GM12878 (cell line): ENCODE results near the gene SS18. TPM values are rescaled to one million over a fixed set of nuclear protein-coding genes. Genes with fewer than 3 reads are reported as not detected.

Experiments used
- ATAC-seq: fragments of 200-7000 bp; cut with Tn5 transposase; 3 replicates; pipeline ENCODE4 v1.9.1; 2020; ENCODE audit warnings: mild to moderate bottlenecking, moderate library complexity
- BruUV-seq: library from RNA; stranded (reverse); fragments of 400-500 nt; replicated peaks from 2 replicates; lab custom pipeline; 2021; lab: Mats Ljungman, UMichigan
- CTCF ChIA-PET: fragments of 300-600 bp; sonication (Branson Sonifier 250); formaldehyde crosslinking; extraction: SDS; loops from one replicate; lab custom pipeline; 2021; ENCODE audit warnings: inconsistent platforms; lab: Yijun Ruan, JAX
- POLR2A ChIA-PET: fragments of 350-600 bp; formaldehyde crosslinking; extraction: SDS; loops from one replicate; lab custom pipeline; 2021; ENCODE audit warnings: inconsistent platforms; lab: Charles Lee
- RAD21 ChIA-PET: fragments of 300-600 bp; sonication (Branson Sonifier 250); formaldehyde crosslinking; loops from one replicate; lab custom pipeline; 2023; ENCODE audit warnings: antibody characterized with exemption; ENCODE audit not compliant: unreplicated experiment; lab: Charles Lee
- SMC1A ChIA-PET: fragments of 300-600 bp; sonication (Branson Sonifier 250); formaldehyde crosslinking; loops from one replicate; lab custom pipeline; 2023; ENCODE audit not compliant: unreplicated experiment, uncharacterized antibody; lab: Charles Lee
- DNase-seq: peaks from one replicate; pipeline ENCODE4 v3.0.0-alpha.2; 2011; ENCODE audit warnings: low read depth, low spot score
- FAIRE-seq: peaks from 3 replicates; lab custom pipeline; 2011; peaks lifted over from hg19 to GRCh38; lab: Jason Lieb, UNC
- H2AFZ ChIP-seq: 2 replicates; pipeline ENCODE4 v1.6.0; 2011; ENCODE audit warnings: low read depth, low read length, control low read depth; ENCODE audit not compliant: control insufficient read depth
- H3K27ac ChIP-seq: 2 replicates; pipeline ENCODE4 v1.5.1; 2011; ENCODE audit warnings: control low read depth; ENCODE audit not compliant: control insufficient read depth, insufficient read depth
- H3K27me3 ChIP-seq, 2 experiments: replicated peaks in 1 of 2; 2 replicates each; pipeline versions ENCODE4 v1.6.0 to v1.6.1; 2011; ENCODE audit warnings: low read length in 1 of 2; ENCODE audit not compliant: control insufficient read depth in 2 of 2, insufficient read depth in 2 of 2
- H3K36me3 ChIP-seq, 2 experiments: 2 replicates each; pipeline ENCODE4 v1.5.1; 2011; ENCODE audit warnings: low read length in 1 of 2; ENCODE audit not compliant: control insufficient read depth in 2 of 2, insufficient read depth in 2 of 2
- H3K4me1 ChIP-seq: 2 replicates; pipeline ENCODE4 v1.6.1; 2011; ENCODE audit warnings: mild to moderate bottlenecking, low read length, moderate library complexity, mixed read lengths; ENCODE audit not compliant: control insufficient read depth, insufficient read depth
- H3K4me2 ChIP-seq: 2 replicates; pipeline ENCODE4 v1.6.0; 2011; ENCODE audit warnings: control low read depth; ENCODE audit not compliant: control insufficient read depth, insufficient read depth
- H3K4me3 ChIP-seq: fragments of 200-600 bp; sonication (generic); 2 replicates; pipeline ENCODE4 v1.5.1; 2016
- H3K79me2 ChIP-seq: 2 replicates; pipeline ENCODE4 v1.6.0; 2011; ENCODE audit warnings: low read length; ENCODE audit not compliant: control insufficient read depth, insufficient read depth
- H3K9ac ChIP-seq: 2 replicates; pipeline ENCODE4 v1.8.0; 2011; ENCODE audit warnings: low read length, control low read depth, mixed read lengths; ENCODE audit not compliant: control insufficient read depth, insufficient read depth
- H3K9me3 ChIP-seq: replicated peaks from 3 replicates; pipeline ENCODE4 v1.5.1; 2011; ENCODE audit warnings: mild to moderate bottlenecking, low read length; ENCODE audit not compliant: control insufficient read depth, insufficient read depth
- H4K20me1 ChIP-seq: 2 replicates; pipeline ENCODE4 v1.6.0; 2011; ENCODE audit not compliant: control insufficient read depth, insufficient read depth
- CHD4 ChIP-seq: fragments of 200-600 bp; sonication (generic); IDR thresholded peaks from 2 replicates; pipeline ENCODE4 v1.6.1; 2016; ENCODE audit warnings: mild to moderate bottlenecking
- IRF4 ChIP-seq: IDR thresholded peaks from 2 replicates; pipeline ENCODE4 v1.6.1; 2011; ENCODE audit warnings: low read depth, low read length
- POLR2A ChIP-seq: IDR thresholded peaks from 2 replicates; pipeline ENCODE4 v1.6.1; 2011; ENCODE audit warnings: low read depth, mild to moderate bottlenecking, low read length
- POLR2AphosphoS5 ChIP-seq: IDR thresholded peaks from 2 replicates; pipeline ENCODE4 v1.6.1; 2011; ENCODE audit warnings: mild to moderate bottlenecking, low read length, inconsistent platforms
- SMAD1 ChIP-seq: fragments of 450-650 bp; IDR thresholded peaks from 2 replicates; pipeline ENCODE4 v1.6.1; 2018; ENCODE audit warnings: mild to moderate bottlenecking, low read depth; ENCODE audit not compliant: partially characterized antibody
- SREBF1 ChIP-seq: IDR thresholded peaks from 2 replicates; pipeline ENCODE4 v1.6.1; 2012; ENCODE audit warnings: mild to moderate bottlenecking, low read length
- ZNF217 ChIP-seq: fragments of 450-650 bp; IDR thresholded peaks from 2 replicates; pipeline ENCODE4 v1.6.1; 2017; ENCODE audit warnings: antibody characterized with exemption, mild to moderate bottlenecking
- WGBS: methylation state at CpG from one replicate; pipeline ENCODE4 v1.1.6; 2016; ENCODE audit warnings: low lambda C conversion rate; ENCODE audit not compliant: insufficient replicate concordance, insufficient coverage; ENCODE audit errors: missing lambda C conversion rate; 5-methylcytosine and 5-hydroxymethylcytosine counted together
- in situ Hi-C: fragments of 300-500 bp; cut with MboI; formaldehyde crosslinking; loops from 9 replicates; pipeline ENCODE4 v1.14.3; 2018; ENCODE audit warnings: mixed read lengths
- intact Hi-C: fragments of 100-400 bp; cut with micrococcal nuclease; formaldehyde crosslinking; loops from one replicate; pipeline ENCODE4 v1.14.2; 2022; ENCODE audit not compliant: unreplicated experiment
- polyA plus RNA-seq, 11 experiments: library from polyadenylated mRNA; depleted of rRNA in 4 of 11; unstranded in 6 of 11; stranded (reverse) in 5 of 11; fragments of >200 nt; fragmentation: Nextera tagmentation in 4 of 11; fragmentation: Illumina TruSeq in 1 of 11; extraction: Ambion mirVana in 4 of 11; extraction: Trizol in 1 of 11; gene quantifications; 1 replicate in 1 of 11; 2 replicates in 10 of 11; pipeline versions ENCODE4 v1.2.1 to v1.2.3, GENCODE V29; 2011 to 2016; ENCODE audit warnings: inconsistent platforms in 2 of 11, missing spikeins in 2 of 11, low read depth in 1 of 11
- total RNA-seq, 4 experiments: library from RNA; depleted of rRNA in 3 of 4; stranded (reverse); fragments of >200 nt in 3 of 4; fragmentation: Illumina TruSeq in 1 of 4; extraction: Trizol in 1 of 4; gene quantifications; 2 replicates each; pipeline versions ENCODE4 v1.2.1 to v1.2.3, GENCODE V29; 2013 to 2021
- TF ChIP-seq, protein P1 (sequence below): fragments of 450-650 bp; IDR thresholded peaks from 2 replicates; pipeline ENCODE4 v1.6.1; 2017; ENCODE audit warnings: mild to moderate bottlenecking, moderate library complexity
- TF ChIP-seq, protein P2 (sequence below): IDR thresholded peaks from 2 replicates; pipeline ENCODE4 v1.6.1; 2012; ENCODE audit warnings: low read depth, low read length, improper control_type of control experiment

The SS18 gene
- total and polyA plus RNA-seq, 10 of the 15 experiments (the other 5 are each of a cell fraction or from before 2014, with no cell fraction given): 16.6 to 153 (median 81.8) TPM

DNA sequence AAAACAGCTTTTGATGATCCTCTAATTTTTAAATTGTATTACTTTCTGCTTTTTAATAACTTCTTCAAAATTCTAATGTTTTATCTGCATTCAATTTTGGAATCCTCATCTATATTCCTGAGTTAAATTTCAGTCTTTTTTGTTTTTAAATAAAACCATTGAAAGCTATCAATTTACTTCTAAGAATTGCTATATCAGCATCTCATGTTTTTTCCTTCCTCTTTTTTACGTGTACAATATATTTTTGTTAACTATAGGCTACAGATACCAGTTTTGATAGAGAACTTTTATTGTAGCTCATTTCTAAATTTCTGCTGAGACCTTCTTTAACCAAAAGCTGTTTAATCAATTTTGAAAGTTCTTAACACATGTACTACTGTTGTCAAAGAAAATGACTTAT is 84.5 kb downstream of the SS18 start (continued):
- TF ChIP-seq, protein P1, sequence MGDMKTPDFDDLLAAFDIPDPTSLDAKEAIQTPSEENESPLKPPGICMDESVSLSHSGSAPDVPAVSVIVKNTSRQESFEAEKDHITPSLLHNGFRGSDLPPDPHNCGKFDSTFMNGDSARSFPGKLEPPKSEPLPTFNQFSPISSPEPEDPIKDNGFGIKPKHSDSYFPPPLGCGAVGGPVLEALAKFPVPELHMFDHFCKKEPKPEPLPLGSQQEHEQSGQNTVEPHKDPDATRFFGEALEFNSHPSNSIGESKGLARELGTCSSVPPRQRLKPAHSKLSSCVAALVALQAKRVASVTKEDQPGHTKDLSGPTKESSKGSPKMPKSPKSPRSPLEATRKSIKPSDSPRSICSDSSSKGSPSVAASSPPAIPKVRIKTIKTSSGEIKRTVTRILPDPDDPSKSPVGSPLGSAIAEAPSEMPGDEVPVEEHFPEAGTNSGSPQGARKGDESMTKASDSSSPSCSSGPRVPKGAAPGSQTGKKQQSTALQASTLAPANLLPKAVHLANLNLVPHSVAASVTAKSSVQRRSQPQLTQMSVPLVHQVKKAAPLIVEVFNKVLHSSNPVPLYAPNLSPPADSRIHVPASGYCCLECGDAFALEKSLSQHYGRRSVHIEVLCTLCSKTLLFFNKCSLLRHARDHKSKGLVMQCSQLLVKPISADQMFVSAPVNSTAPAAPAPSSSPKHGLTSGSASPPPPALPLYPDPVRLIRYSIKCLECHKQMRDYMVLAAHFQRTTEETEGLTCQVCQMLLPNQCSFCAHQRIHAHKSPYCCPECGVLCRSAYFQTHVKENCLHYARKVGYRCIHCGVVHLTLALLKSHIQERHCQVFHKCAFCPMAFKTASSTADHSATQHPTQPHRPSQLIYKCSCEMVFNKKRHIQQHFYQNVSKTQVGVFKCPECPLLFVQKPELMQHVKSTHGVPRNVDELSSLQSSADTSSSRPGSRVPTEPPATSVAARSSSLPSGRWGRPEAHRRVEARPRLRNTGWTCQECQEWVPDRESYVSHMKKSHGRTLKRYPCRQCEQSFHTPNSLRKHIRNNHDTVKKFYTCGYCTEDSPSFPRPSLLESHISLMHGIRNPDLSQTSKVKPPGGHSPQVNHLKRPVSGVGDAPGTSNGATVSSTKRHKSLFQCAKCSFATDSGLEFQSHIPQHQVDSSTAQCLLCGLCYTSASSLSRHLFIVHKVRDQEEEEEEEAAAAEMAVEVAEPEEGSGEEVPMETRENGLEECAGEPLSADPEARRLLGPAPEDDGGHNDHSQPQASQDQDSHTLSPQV: no peak
- TF ChIP-seq POLR2A (no peak), SREBF1 (no peak), IRF4 (no peak)

DNA sequence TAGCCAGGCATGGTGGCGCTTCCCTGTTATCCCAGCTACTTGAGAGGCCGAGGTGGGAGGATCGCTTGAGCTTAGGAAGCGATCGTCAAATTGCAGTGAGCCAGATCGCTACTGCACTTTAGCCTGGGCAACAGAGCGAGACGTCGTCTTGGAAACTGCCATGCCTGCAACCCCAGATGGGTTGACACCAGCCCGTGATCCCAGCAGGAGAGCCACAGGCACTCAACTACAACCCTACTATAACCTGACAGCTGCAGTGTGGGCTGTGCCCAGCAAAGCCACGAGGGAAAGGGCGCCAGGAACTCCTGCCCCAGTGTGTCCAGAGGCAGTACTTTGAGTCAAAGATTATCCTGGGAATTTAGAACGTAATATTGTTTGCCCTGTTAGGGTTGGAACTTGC is 85.6 kb downstream of the SS18 start:
- Histone ChIP-seq H3K36me3 (no peaks in the 10 kb centered on the region), H2AFZ (no peak overlapping the region), H3K4me1 (no peaks in the 10 kb centered on the region), H3K4me3 (no peak overlapping the region), H3K27me3 (no peaks in the 10 kb centered on the region), H3K9ac (no peak overlapping the region), H3K27ac (no peak overlapping the region), H3K4me2 (no peak overlapping the region), H3K9me3 (no peaks in the 10 kb centered on the region), H3K79me2 (no peaks in the 10 kb centered on the region), H4K20me1 (no peaks in the 10 kb centered on the region)
- in situ Hi-C loops: no loop called here
- no TSS peak for BruUV-seq
- no peak for DNase-seq
- RAD21 ChIA-PET: interaction anchor here (1.0 kb wide), 1 partner anchor 83 kb away, joined by 4 read pairs; no protein-coding TSS in a partner anchor
- POLR2A ChIA-PET: interaction anchor here (1.1 kb wide), 1 partner anchor 13 kb away, joined by 3 read pairs; no protein-coding TSS in a partner anchor
- WGBS: 93% methylated on average over 13 of the region's 13 CpGs
- no peak for ATAC-seq
- CTCF ChIA-PET: interaction anchor here (0.6 to 1.3 kb wide), 3 partner anchors 9 to 376 kb away, joined by 3 to 4 read pairs (median 4); no protein-coding TSS in a partner anchor
- SMC1A ChIA-PET: interaction anchor here (1.2 to 1.3 kb wide), 2 partner anchors 9 to 23 kb away, joined by 4 to 5 read pairs; no protein-coding TSS in a partner anchor
- no peak for FAIRE-seq
- TF ChIP-seq CHD4: no peak
- 0 out of 2 replicates have a peak, but pooled peaks have one; percentile 21 for TF ChIP-seq POLR2AphosphoS5
- TF ChIP-seq, protein P2, sequence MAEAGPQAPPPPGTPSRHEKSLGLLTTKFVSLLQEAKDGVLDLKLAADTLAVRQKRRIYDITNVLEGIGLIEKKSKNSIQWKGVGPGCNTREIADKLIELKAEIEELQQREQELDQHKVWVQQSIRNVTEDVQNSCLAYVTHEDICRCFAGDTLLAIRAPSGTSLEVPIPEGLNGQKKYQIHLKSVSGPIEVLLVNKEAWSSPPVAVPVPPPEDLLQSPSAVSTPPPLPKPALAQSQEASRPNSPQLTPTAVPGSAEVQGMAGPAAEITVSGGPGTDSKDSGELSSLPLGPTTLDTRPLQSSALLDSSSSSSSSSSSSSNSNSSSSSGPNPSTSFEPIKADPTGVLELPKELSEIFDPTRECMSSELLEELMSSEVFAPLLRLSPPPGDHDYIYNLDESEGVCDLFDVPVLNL: no peak
- TF ChIP-seq SMAD1: no peak
- TF ChIP-seq ZNF217: no peak
- TF ChIP-seq, protein P1: no peak
- intact Hi-C loops: no loop called here
